Vagina (tissue), 2 donors: ENCODE results near the gene UQCC2.

Experiments
- POLR2A ChIP-seq, 2 donors: fragments of 450-650 bp; IDR thresholded peaks; one replicate each; pipeline ENCODE4 v1.6.1; 2017; ENCODE audit warnings: antibody characterized with exemption in 2 of 2, mild to moderate bottlenecking in 2 of 2, moderate library complexity in 2 of 2
- TF ChIP-seq, protein P1 (sequence below), 3 experiments: fragments of 450-650 bp in 2 of 3; fragments of 200-600 bp in 1 of 3; sonication (generic) in 1 of 3; IDR thresholded peaks; one replicate each; pipeline ENCODE4 v1.5.1; 2017 to 2019; ENCODE audit warnings: antibody characterized with exemption in 3 of 3, mild to moderate bottlenecking in 2 of 3, moderate library complexity in 2 of 3

DNA sequence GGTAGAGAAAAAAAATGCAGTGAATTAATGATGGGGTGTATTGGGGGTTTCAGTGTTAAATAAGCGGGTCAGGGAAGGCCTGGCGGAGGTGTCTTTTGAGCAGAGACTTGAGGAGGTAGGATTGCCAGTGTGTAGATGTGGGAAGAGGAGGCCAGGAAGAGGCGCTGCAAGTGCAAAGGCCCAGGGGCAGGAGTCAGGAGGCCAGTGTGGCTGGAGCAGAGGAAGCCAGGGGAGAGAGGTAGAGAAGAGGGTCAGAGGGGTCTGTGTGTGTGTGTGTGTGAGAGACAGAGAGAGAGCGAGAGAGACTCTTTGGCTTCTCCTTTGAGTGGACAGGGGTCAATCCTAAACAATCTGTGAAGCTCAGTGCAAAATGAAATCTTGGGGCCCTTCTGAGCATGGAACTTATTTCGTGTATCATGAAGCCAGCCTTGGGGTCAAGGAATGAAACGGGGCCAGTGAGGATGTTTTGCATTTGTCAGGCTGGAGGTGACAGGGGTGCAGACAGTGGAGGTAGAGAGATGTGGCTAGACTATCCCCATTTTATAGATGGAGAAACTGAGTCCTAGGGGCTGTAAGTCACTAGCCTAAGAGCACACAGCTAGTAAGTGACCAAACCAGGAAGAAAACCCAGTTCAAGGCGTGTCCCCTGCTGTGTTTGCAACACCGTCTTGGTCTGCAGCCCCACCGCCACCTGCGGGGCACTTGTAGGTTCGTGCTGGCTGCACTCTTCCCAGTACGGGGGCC, 44.9 kb upstream of the UQCC2 start:
- TF ChIP-seq POLR2A (IDR thresholded peaks at IDR 0.05), result no peak
- TF ChIP-seq, protein P1, sequence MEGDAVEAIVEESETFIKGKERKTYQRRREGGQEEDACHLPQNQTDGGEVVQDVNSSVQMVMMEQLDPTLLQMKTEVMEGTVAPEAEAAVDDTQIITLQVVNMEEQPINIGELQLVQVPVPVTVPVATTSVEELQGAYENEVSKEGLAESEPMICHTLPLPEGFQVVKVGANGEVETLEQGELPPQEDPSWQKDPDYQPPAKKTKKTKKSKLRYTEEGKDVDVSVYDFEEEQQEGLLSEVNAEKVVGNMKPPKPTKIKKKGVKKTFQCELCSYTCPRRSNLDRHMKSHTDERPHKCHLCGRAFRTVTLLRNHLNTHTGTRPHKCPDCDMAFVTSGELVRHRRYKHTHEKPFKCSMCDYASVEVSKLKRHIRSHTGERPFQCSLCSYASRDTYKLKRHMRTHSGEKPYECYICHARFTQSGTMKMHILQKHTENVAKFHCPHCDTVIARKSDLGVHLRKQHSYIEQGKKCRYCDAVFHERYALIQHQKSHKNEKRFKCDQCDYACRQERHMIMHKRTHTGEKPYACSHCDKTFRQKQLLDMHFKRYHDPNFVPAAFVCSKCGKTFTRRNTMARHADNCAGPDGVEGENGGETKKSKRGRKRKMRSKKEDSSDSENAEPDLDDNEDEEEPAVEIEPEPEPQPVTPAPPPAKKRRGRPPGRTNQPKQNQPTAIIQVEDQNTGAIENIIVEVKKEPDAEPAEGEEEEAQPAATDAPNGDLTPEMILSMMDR (IDR thresholded peaks at IDR 0.05), result no peak
